ENCODE data around the gene TRAF6. TPM values are rescaled to one million over a fixed set of nuclear protein-coding genes. Genes with fewer than 3 reads are reported as not detected.
A peak's percentile ranks its signal among the peaks of the same experiment; 100 is the strongest.

The TRAF6 gene
- polyA plus RNA-seq, 1 donor (not counting 4 experiments of a cell fraction or from before 2014, with no cell fraction given) = 15.1 TPM

DNA sequence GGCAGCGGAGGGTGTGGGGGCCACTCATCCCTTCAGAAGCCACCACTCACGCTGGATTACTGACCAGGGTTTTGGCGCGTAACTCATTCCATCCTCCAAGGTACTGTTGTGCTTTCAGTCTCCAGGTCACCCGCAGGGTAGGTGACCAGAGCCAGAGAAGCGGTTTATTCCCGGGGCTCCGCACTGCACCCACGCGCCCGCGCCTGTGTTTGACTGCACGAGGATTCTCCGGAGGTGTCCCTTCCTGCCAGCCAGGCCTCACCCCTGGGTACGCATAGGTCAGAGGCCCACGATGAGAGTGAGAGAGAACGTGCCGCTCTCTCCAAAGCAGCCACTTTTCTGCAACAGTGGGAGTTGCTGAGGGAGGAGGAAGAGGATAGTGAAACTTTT, 55.5 kb downstream of the TRAF6 start:
- Histone ChIP-seq H3K9me3 (ENCODE audit: control insufficient read depth, low read depth, low read length) (no peaks in the 10 kb centered on the region), H3K9ac (ENCODE audit: control insufficient read depth, extremely low read depth, insufficient read depth, low read length) (no peak overlapping the region), H4K20me1 (ENCODE audit: control insufficient read depth, extremely low read depth, insufficient read depth, low read length) (no peaks in the 10 kb centered on the region), H3K36me3 (ENCODE audit: control insufficient read depth in 2 of 2, extremely low read depth in 1 of 2, insufficient read depth in 2 of 2, low read length in 2 of 2) (peaks cover 0 to 18% of the 10 kb centered on the region in 2 experiments), H3K27me3 (ENCODE audit: control insufficient read depth, extremely low read depth, insufficient read depth, low read length) (no peaks in the 10 kb centered on the region), H3K4me1 (ENCODE audit: control insufficient read depth, extremely low read depth, insufficient read depth, low read length) (peaks cover 22% of the 10 kb centered on the region), H3K4me3 (ENCODE audit: control insufficient read depth in 2 of 3, extremely low read depth in 1 of 3, insufficient read depth in 2 of 3, low read depth in 1 of 3, low read length in 3 of 3) (no peak overlapping the region), H3K9me1 (ENCODE audit: control insufficient read depth, extremely low read depth, insufficient read depth, low read length) (no peaks in the 10 kb centered on the region), H3K4me2 (ENCODE audit: control insufficient read depth, extremely low read depth, insufficient read depth, low read depth, low read length) (no peak overlapping the region), H3K27ac (ENCODE audit: control insufficient read depth, insufficient read depth, low read length) (no peak overlapping the region), H2AFZ (ENCODE audit: control insufficient read depth, low read length) (no peak overlapping the region), H3K79me2 (ENCODE audit: control insufficient read depth, insufficient read depth, low read length) (no peaks in the 10 kb centered on the region)
- dilution Hi-C loops (cut with MboI; ENCODE audit: extremely low pct_ligation_motif_present, low sequenced_read_pairs) = no loop called here
- no peak for TF ChIP-seq CTCF (optimal IDR thresholded peaks at IDR 0.05 in 1 of 3, IDR thresholded peaks at IDR 0.05 in 1 of 3, conservative IDR thresholded peaks at IDR 0.05 in 1 of 3; ENCODE audit: extremely low read depth in 1 of 3, insufficient read depth in 2 of 3, low read length in 3 of 3)
- TF ChIP-seq EZH2 (IDR thresholded peaks at IDR 0.05; ENCODE audit: low read length) = no peak
- FAIRE-seq (no peak), DNase-seq (ENCODE audit: low read depth, low spot score) (no peak)

DNA sequence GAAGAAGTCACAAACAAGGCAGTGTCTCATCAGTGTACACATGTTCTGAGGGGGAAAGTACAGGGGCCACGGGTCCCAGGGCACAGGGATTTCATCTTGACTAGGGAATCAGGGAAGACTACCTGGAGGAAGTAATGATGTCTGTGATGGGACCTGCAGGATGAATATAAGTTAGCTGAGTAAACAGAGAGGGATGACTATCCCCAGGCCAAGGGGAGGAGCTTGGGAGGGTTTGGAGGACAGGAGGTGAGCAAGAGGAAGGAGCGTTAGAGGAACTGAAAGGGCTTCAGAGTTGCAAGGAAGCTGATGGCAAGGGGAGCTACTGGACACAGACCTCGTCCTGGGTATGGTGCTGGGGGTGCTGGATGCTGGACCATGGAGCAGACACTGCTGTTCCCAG, 56.4 kb downstream of the TRAF6 start:
- Histone ChIP-seq H3K9ac (ENCODE audit: control insufficient read depth, extremely low read depth, insufficient read depth, low read length) (no peak overlapping the region), H3K27me3 (ENCODE audit: control insufficient read depth, extremely low read depth, insufficient read depth, low read length) (no peaks in the 10 kb centered on the region), H3K9me3 (ENCODE audit: control insufficient read depth, low read depth, low read length) (no peaks in the 10 kb centered on the region), H3K4me1 (ENCODE audit: control insufficient read depth, extremely low read depth, insufficient read depth, low read length) (peaks cover 22% of the 10 kb centered on the region), H4K20me1 (ENCODE audit: control insufficient read depth, extremely low read depth, insufficient read depth, low read length) (no peaks in the 10 kb centered on the region), H3K4me2 (ENCODE audit: control insufficient read depth, extremely low read depth, insufficient read depth, low read depth, low read length) (no peak overlapping the region), H3K9me1 (ENCODE audit: control insufficient read depth, extremely low read depth, insufficient read depth, low read length) (no peaks in the 10 kb centered on the region), H2AFZ (ENCODE audit: control insufficient read depth, low read length) (no peak overlapping the region), H3K27ac (ENCODE audit: control insufficient read depth, insufficient read depth, low read length) (no peak overlapping the region), H3K36me3 (ENCODE audit: control insufficient read depth in 2 of 2, extremely low read depth in 1 of 2, insufficient read depth in 2 of 2, low read length in 2 of 2) (peaks cover 6 to 14% of the 10 kb centered on the region in 2 experiments), H3K4me3 (ENCODE audit: control insufficient read depth in 2 of 3, extremely low read depth in 1 of 3, insufficient read depth in 2 of 3, low read depth in 1 of 3, low read length in 3 of 3) (no peak overlapping the region), H3K79me2 (ENCODE audit: control insufficient read depth, insufficient read depth, low read length) (no peaks in the 10 kb centered on the region)
- no peak for DNase-seq (ENCODE audit: low read depth, low spot score)
- TF ChIP-seq EZH2 (IDR thresholded peaks at IDR 0.05; ENCODE audit: low read length) (no peak), CTCF (optimal IDR thresholded peaks at IDR 0.05 in 1 of 3, IDR thresholded peaks at IDR 0.05 in 1 of 3, conservative IDR thresholded peaks at IDR 0.05 in 1 of 3; ENCODE audit: extremely low read depth in 1 of 3, insufficient read depth in 2 of 3, low read length in 3 of 3) (no peak)
- dilution Hi-C loops (cut with MboI; ENCODE audit: extremely low pct_ligation_motif_present, low sequenced_read_pairs) = no loop called here
- FAIRE-seq = peak; percentile 9

All from keratinocyte (primary cell).